ENCODE results near the gene ANKRD50. TPM values are rescaled to one million over a fixed set of nuclear protein-coding genes. Genes with fewer than 3 reads are reported as not detected.
A peak's percentile ranks its signal among the peaks of the same experiment; 100 is the strongest.

ANKRD50 gene
- total and polyA plus RNA-seq, 9 of the 15 experiments (the other 6 are each of a cell fraction or from before 2014, with no cell fraction given) = 2.0 to 8.0 (median 6.2) TPM

GRCh38 chr4:124631760-124632159 is 80.8 kb downstream of the ANKRD50 start (continued):
- peak; percentile 68 for TF ChIP-seq NFE2 (IDR thresholded peaks at IDR 0.05; ENCODE audit: low read depth)
- TF ChIP-seq THRAP3 (IDR thresholded peaks at IDR 0.05; ENCODE audit: borderline replicate concordance) = no peak
- TF ChIP-seq SIX5 (IDR thresholded peaks at IDR 0.05; ENCODE audit: borderline replicate concordance in 1 of 2, insufficient read depth in 1 of 2, low read depth in 1 of 2, low read length in 2 of 2) = no peak
- peak; percentile 84 for TF ChIP-seq C11orf30 (IDR thresholded peaks at IDR 0.05; ENCODE audit: low read depth)
- TF ChIP-seq, protein P1, sequence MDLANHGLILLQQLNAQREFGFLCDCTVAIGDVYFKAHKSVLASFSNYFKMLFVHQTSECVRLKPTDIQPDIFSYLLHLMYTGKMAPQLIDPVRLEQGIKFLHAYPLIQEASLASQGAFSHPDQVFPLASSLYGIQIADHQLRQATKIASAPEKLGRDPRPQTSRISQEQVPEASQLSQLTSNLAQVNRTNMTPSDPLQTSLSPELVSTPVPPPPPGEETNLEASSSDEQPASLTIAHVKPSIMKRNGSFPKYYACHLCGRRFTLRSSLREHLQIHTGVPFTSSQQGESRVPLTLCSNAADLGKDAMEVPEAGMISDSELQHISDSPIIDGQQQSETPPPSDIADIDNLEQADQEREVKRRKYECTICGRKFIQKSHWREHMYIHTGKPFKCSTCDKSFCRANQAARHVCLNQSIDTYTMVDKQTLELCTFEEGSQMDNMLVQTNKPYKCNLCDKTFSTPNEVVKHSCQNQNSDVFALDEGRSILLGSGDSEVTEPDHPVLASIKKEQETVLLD (IDR thresholded peaks at IDR 0.05) = no peak
- TF ChIP-seq CTBP1 (IDR thresholded peaks at IDR 0.05; ENCODE audit: borderline replicate concordance) = 0 out of 2 replicates have a peak, but pooled peaks have one; percentile 32
- no peak for TF ChIP-seq MGA (IDR thresholded peaks at IDR 0.05)
- TF ChIP-seq, protein P2, sequence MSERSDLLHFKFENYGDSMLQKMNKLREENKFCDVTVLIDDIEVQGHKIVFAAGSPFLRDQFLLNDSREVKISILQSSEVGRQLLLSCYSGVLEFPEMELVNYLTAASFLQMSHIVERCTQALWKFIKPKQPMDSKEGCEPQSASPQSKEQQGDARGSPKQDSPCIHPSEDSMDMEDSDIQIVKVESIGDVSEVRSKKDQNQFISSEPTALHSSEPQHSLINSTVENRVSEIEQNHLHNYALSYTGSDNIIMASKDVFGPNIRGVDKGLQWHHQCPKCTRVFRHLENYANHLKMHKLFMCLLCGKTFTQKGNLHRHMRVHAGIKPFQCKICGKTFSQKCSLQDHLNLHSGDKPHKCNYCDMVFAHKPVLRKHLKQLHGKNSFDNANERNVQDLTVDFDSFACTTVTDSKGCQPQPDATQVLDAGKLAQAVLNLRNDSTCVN (CRISPR knock-in tag; IDR thresholded peaks at IDR 0.05) = no peak
- TF ChIP-seq ZBTB49 (CRISPR knock-in tag; IDR thresholded peaks at IDR 0.05; ENCODE audit: borderline replicate concordance) = no peak
- no peak for TF ChIP-seq ZNF212 (CRISPR knock-in tag; IDR thresholded peaks at IDR 0.05)
- TF ChIP-seq ZC3H8 (IDR thresholded peaks at IDR 0.05) = no peak
- no peak for TF ChIP-seq TEAD2 (tag; IDR thresholded peaks at IDR 0.05)
